ENCODE measurements around the gene DCP1B. TPM values are rescaled to one million over a fixed set of nuclear protein-coding genes. Genes with fewer than 3 reads are reported as not detected.

DCP1B gene
- total and polyA plus RNA-seq, 12 donors: 12.4 to 47.9 (median 28.5) TPM

GRCh38 chr12:2044165-2044564, 39.9 kb upstream of the DCP1B start:
- no peaks in the 10 kb centered on the region for H3K36me3 ChIP-seq (replicated peaks in 1 of 2)
- 83 to 88% (median 87%) methylated on average over 6 of the region's 6 CpGs for WGBS, 4 donors
- no peaks in the 10 kb centered on the region for H3K4me1 ChIP-seq (replicated peaks in 1 of 2)
- H3K27ac ChIP-seq: no peak overlapping the region
- no peaks in the 10 kb centered on the region for H3K9me3 ChIP-seq (replicated peaks in 1 of 3)
- H3K27me3 ChIP-seq: no peaks in the 10 kb centered on the region
- intact Hi-C loops (cut with DNase I): no loop called here
- H3K4me3 ChIP-seq: no peak overlapping the region
- no peak for TF ChIP-seq CTCF (IDR thresholded peaks at IDR 0.05)
- no peak for TF ChIP-seq POLR2A (IDR thresholded peaks at IDR 0.05)
- DNase-seq: no peak

- Histone ChIP-seq H3K36me3 (replicated peaks in 1 of 2) (no peaks in the 10 kb centered on the region), H3K27me3 (no peaks in the 10 kb centered on the region), H3K27ac (no peak overlapping the region), H3K9me3 (replicated peaks in 1 of 3) (no peaks in the 10 kb centered on the region), H3K4me1 (replicated peaks in 1 of 2) (no peaks in the 10 kb centered on the region), H3K4me3 (no peak overlapping the region)
- no peak for DNase-seq
- intact Hi-C loops (cut with DNase I): no loop called here
- 89 to 95% (median 94%) methylated on average over 2 of the region's 2 CpGs for WGBS, 4 donors
- TF ChIP-seq CTCF (IDR thresholded peaks at IDR 0.05) (no peak), POLR2A (IDR thresholded peaks at IDR 0.05) (no peak)
Measured at GRCh38 chr12:2043054-2043453, 38.8 kb upstream of the DCP1B start.

GRCh38 chr12:2039034-2039433, 34.8 kb upstream of the DCP1B start:
- intact Hi-C loops (cut with DNase I): loop anchor here in 1 of 2 donors (10.0 kb wide), 1 partner anchor 404 kb away; no protein-coding TSS in a partner anchor
- TF ChIP-seq POLR2A (IDR thresholded peaks at IDR 0.05) (no peak), CTCF (IDR thresholded peaks at IDR 0.05) (no peak)
- Histone ChIP-seq H3K9me3 (replicated peaks in 1 of 3) (no peaks in the 10 kb centered on the region), H3K4me3 (no peak overlapping the region), H3K27ac (no peak overlapping the region), H3K36me3 (replicated peaks in 1 of 2) (no peaks in the 10 kb centered on the region), H3K27me3 (no peaks in the 10 kb centered on the region), H3K4me1 (replicated peaks in 1 of 2) (peaks cover 0 to 5% of the 10 kb centered on the region in 2 donors)
- no peak for DNase-seq

- Histone ChIP-seq H3K27me3 (no peaks in the 10 kb centered on the region), H3K36me3 (replicated peaks in 1 of 2) (no peaks in the 10 kb centered on the region), H3K9me3 (replicated peaks in 1 of 3) (no peaks in the 10 kb centered on the region), H3K27ac (no peak overlapping the region), H3K4me3 (peak overlapping the region in 2 of 4 donors; percentile 2 to 46), H3K4me1 (replicated peaks in 1 of 2) (peaks cover 0 to 5% of the 10 kb centered on the region in 2 donors)
- no peak for TF ChIP-seq POLR2A (IDR thresholded peaks at IDR 0.05)
- TF ChIP-seq CTCF (IDR thresholded peaks at IDR 0.05): no peak
- no peak for DNase-seq
- intact Hi-C loops (cut with DNase I): loop anchor here in 1 of 2 donors (10.0 kb wide), 1 partner anchor 401 kb away; no protein-coding TSS in a partner anchor
- WGBS, 4 donors: 48 to 62% (median 56%) methylated on average over 15 of the region's 15 CpGs
Measured at GRCh38 chr12:2035431-2036055, 31.3 kb upstream of the DCP1B start.
